HepG2 (cell line): ENCODE data around the gene ST3GAL5. TPM values are rescaled to one million over a fixed set of nuclear protein-coding genes. Genes with fewer than 3 reads are reported as not detected.

ENCODE experiments used
- CCDC6 ChIP-seq: sonication (generic); formaldehyde crosslinking; IDR thresholded peaks from 2 replicates; pipeline ENCODE4 v1.8.1; 2022; ENCODE audit warnings: mild to moderate bottlenecking, missing genetic modification reagents, moderate library complexity
- HNRNPUL1 ChIP-seq: fragments of 200-400 bp; formaldehyde crosslinking; IDR thresholded peaks from 2 replicates; pipeline ENCODE4 v1.6.1; 2017; ENCODE audit warnings: low read depth, mild to moderate bottlenecking, low read length, moderate library complexity
- IRX3 ChIP-seq: sonication (generic); formaldehyde crosslinking; IDR thresholded peaks from 2 replicates; pipeline ENCODE4 v1.8.1; 2023; ENCODE audit warnings: mild to moderate bottlenecking, low read depth, missing genetic modification reagents, borderline replicate concordance
- MED8 ChIP-seq: sonication (generic); formaldehyde crosslinking; IDR thresholded peaks from 2 replicates; pipeline ENCODE4 v1.8.1; 2023; ENCODE audit warnings: mild to moderate bottlenecking, missing genetic modification reagents; ENCODE audit not compliant: insufficient replicate concordance
- RNF2 ChIP-seq: fragments of 450-650 bp; conservative IDR thresholded peaks from 2 replicates; pipeline ENCODE4 v1.6.1; 2016; ENCODE audit warnings: low read depth
- TCF7L2 ChIP-seq: IDR thresholded peaks from 2 replicates; pipeline ENCODE4 v1.6.1; 2011; ENCODE audit warnings: mild to moderate bottlenecking, low read depth, low read length, moderate library complexity
- TIGD3 ChIP-seq: sonication (generic); formaldehyde crosslinking; IDR thresholded peaks from 2 replicates; pipeline ENCODE4 v1.5.1; 2020; ENCODE audit warnings: mild to moderate bottlenecking, missing genetic modification reagents, borderline replicate concordance
- TOPORS ChIP-seq: sonication (generic); formaldehyde crosslinking; IDR thresholded peaks from 2 replicates; pipeline ENCODE4 v1.8.0; 2023; ENCODE audit warnings: mild to moderate bottlenecking, missing genetic modification reagents
- ZBED4 ChIP-seq: sonication (generic); formaldehyde crosslinking; IDR thresholded peaks from 2 replicates; pipeline ENCODE4 v1.4.0; 2020; ENCODE audit warnings: missing genetic modification reagents, borderline replicate concordance
- ZBTB21 ChIP-seq: sonication (generic); formaldehyde crosslinking; IDR thresholded peaks from 2 replicates; pipeline ENCODE4 v1.4.0; 2020; ENCODE audit warnings: missing genetic modification reagents
- ZMYM2 ChIP-seq: sonication (generic); formaldehyde crosslinking; IDR thresholded peaks from 2 replicates; pipeline ENCODE4 v1.8.0; 2022; ENCODE audit warnings: mild to moderate bottlenecking, missing genetic modification reagents
- ZNF20 ChIP-seq: sonication (generic); formaldehyde crosslinking; IDR thresholded peaks from 2 replicates; pipeline ENCODE4 v1.4.0; 2020; ENCODE audit warnings: mild to moderate bottlenecking, moderate library complexity, missing genetic modification reagents
- ZNF232 ChIP-seq: sonication (generic); formaldehyde crosslinking; IDR thresholded peaks from 2 replicates; pipeline ENCODE4 v1.4.0; 2020; ENCODE audit warnings: missing genetic modification reagents, borderline replicate concordance
- ZNF709 ChIP-seq: sonication (generic); formaldehyde crosslinking; IDR thresholded peaks from 2 replicates; pipeline ENCODE4 v1.5.0; 2020; ENCODE audit warnings: mild to moderate bottlenecking, missing genetic modification reagents
- ZNF784 ChIP-seq: sonication (generic); formaldehyde crosslinking; IDR thresholded peaks from 2 replicates; pipeline ENCODE4 v1.5.1; 2020; ENCODE audit warnings: missing genetic modification reagents, mild to moderate bottlenecking, borderline replicate concordance
- polyA plus RNA-seq, 8 experiments: library from polyadenylated mRNA; depleted of rRNA in 3 of 8; stranded (reverse) in 7 of 8; unstranded in 1 of 8; fragments of >200 nt; fragmentation: Illumina TruSeq in 4 of 8; extraction: Trizol in 4 of 8; gene quantifications; 2 replicates each; pipeline versions ENCODE4 v1.2.1 to v1.2.3, GENCODE V29; 2011 to 2016; ENCODE audit warnings: low read depth in 4 of 8, missing spikeins in 1 of 8, mixed read lengths in 1 of 8; ENCODE audit not compliant: insufficient read depth in 1 of 8
- total RNA-seq, 5 experiments: library from RNA; depleted of rRNA; stranded (reverse); fragments of >200 nt; fragmentation: Illumina TruSeq; extraction: Trizol; gene quantifications; 2 replicates each; pipeline ENCODE4 v1.2.3, GENCODE V29; 2016; ENCODE audit warnings: low read depth in 1 of 5
- TF ChIP-seq, protein P1 (sequence below): sonication (generic); formaldehyde crosslinking; IDR thresholded peaks from 2 replicates; pipeline ENCODE4 v1.5.0; 2020; ENCODE audit warnings: mild to moderate bottlenecking, missing genetic modification reagents, borderline replicate concordance
- TF ChIP-seq, protein P2 (sequence below): sonication (generic); formaldehyde crosslinking; IDR thresholded peaks from 2 replicates; pipeline ENCODE4 v1.8.1; 2023; ENCODE audit warnings: missing genetic modification reagents, mild to moderate bottlenecking, borderline replicate concordance

Gene ST3GAL5
- total and polyA plus RNA-seq, 2 of the 13 experiments (the other 11 are each of a cell fraction or from before 2014, with no cell fraction given): 1.3 to 2.0 TPM

DNA sequence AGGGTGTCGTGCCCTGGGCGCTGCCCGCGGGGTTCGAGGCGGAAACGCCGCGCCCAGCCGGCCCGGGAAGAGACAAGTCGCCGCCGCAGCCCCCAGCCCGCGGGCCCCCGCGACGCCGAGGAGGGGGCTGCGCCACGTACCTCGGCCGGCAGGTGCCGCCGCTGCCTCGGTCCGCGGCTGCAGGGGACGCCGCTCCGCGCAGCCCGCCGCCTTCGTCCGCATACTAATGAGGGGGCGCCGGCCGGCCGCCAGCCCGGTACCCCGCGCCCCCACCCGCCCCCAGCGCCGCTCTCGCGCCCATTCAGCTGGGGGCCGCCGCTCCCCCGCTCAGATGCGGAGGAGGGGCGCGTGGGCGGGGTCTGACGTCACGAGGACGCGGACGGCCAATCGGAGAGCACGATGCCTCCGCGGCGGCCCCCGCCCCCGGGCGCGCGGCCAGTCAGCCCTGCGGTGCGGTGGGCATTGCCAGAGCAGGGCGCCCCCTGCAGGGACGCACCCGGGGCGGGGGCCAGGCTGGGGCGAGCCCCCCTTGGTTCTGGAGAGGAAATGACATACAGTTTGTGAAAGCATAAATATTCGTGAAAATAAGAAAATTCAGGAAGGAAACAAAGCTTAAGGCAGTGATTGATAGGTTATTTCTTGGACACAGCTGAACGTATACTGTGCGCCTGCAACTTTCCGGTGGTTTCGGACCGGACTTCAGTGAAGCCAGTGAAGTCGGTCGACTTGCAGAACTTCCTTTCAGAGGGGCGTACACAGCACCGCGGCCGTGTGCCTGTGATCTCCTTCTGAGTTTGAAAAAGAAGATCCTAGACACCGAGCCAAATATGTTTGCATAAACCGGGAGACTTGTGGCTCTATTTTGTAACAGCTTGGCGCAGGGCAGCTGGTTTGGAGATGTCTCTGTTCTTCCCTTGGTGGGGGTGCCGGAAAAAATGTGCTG, at the start of gene ST3GAL5 (continued):
- TF ChIP-seq, protein P1, sequence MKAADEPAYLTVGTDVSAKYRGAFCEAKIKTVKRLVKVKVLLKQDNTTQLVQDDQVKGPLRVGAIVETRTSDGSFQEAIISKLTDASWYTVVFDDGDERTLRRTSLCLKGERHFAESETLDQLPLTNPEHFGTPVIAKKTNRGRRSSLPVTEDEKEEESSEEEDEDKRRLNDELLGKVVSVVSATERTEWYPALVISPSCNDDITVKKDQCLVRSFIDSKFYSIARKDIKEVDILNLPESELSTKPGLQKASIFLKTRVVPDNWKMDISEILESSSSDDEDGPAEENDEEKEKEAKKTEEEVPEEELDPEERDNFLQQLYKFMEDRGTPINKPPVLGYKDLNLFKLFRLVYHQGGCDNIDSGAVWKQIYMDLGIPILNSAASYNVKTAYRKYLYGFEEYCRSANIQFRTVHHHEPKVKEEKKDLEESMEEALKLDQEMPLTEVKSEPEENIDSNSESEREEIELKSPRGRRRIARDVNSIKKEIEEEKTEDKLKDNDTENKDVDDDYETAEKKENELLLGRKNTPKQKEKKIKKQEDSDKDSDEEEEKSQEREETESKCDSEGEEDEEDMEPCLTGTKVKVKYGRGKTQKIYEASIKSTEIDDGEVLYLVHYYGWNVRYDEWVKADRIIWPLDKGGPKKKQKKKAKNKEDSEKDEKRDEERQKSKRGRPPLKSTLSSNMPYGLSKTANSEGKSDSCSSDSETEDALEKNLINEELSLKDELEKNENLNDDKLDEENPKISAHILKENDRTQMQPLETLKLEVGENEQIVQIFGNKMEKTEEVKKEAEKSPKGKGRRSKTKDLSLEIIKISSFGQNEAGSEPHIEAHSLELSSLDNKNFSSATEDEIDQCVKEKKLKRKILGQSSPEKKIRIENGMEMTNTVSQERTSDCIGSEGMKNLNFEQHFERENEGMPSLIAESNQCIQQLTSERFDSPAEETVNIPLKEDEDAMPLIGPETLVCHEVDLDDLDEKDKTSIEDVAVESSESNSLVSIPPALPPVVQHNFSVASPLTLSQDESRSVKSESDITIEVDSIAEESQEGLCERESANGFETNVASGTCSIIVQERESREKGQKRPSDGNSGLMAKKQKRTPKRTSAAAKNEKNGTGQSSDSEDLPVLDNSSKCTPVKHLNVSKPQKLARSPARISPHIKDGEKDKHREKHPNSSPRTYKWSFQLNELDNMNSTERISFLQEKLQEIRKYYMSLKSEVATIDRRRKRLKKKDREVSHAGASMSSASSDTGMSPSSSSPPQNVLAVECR: peak; percentile 69; the same call in 1 of the 2 replicates
- 0 out of 2 replicates have a peak, but pooled peaks have one; percentile 50 for TF ChIP-seq ZNF232
- TF ChIP-seq ZMYM2 (CRISPR knock-in tag): no peak
- no peak for TF ChIP-seq TCF7L2
- no peak for TF ChIP-seq ZBTB21 (CRISPR knock-in tag)
- TF ChIP-seq, protein P2, sequence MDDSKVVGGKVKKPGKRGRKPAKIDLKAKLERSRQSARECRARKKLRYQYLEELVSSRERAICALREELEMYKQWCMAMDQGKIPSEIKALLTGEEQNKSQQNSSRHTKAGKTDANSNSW (CRISPR knock-in tag): no peak
- peak; percentile 62; the same call in 1 of the 2 replicates for TF ChIP-seq ZBED4 (CRISPR knock-in tag)
- TF ChIP-seq CCDC6 (CRISPR knock-in tag): no peak
- TF ChIP-seq IRX3: no peak
- no peak for TF ChIP-seq MED8 (CRISPR knock-in tag)
- TF ChIP-seq TOPORS (CRISPR knock-in tag): no peak
- TF ChIP-seq HNRNPUL1: no peak
- peak; percentile 70; the same call in 1 of the 2 replicates for TF ChIP-seq ZNF709 (CRISPR knock-in tag)
- TF ChIP-seq RNF2: 0 out of 2 replicates have a peak, but pooled peaks have one; percentile 25
- no peak for TF ChIP-seq TIGD3 (CRISPR knock-in tag)
- TF ChIP-seq ZNF20 (CRISPR knock-in tag): no peak
- peak; percentile 33; the same call in 1 of the 2 replicates for TF ChIP-seq ZNF784 (CRISPR knock-in tag)
